NK-92 (cell line): Measurements from ENCODE around the gene TTC3.

ENCODE experiments used
- DNase-seq: peaks from one replicate; lab custom pipeline; 2025; ENCODE audit not compliant: unreplicated experiment; lab: John Stamatoyannopoulos, UW

TTC3 gene

DNA sequence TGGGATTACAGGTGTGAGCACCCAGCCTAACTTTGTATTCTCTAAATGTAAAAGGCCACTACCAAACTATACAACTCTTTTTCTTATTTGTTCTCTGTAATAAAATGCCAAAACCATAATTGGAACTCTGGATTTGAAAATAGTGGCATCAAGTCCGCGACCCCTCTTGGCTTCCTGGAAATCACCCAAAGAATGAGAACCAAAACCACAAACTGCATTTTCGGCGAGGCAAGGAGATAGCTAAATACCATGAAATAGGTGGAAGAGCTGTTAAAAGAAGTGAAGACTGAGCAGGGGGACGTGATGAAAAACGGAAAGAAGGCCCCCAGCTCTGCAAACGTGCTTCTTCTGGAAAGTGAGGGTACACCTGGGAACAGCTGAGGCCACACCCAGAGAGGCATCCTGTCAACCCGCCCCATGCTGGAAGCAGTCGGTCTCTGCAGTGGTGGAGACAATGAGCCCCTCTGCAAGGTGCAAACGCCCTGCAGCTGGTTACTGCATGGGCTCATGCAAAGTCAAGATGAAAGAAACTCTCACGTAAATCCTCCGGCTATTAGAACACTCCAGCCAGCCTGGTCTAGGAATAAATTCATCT is 171.5 kb downstream of the TTC3 start:
- DNase-seq = no peak

- no peak for DNase-seq
These were observed 172.1 kb downstream of the TTC3 start for GRCh38 chr21:37245151-37245550.

GRCh38 chr21:37248298-37248697 is 175.2 kb downstream of the TTC3 start:
- no peak for DNase-seq

GRCh38 chr21:37249112-37249904 is 176.3 kb downstream of the TTC3 start:
- DNase-seq = no peak

- DNase-seq = no peak
These were observed 178.2 kb downstream of the TTC3 start for GRCh38 chr21:37251294-37251634.
